ENCODE results near the gene EPGN.

Gene EPGN, protein sequence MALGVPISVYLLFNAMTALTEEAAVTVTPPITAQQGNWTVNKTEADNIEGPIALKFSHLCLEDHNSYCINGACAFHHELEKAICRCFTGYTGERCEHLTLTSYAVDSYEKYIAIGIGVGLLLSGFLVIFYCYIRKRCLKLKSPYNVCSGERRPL

DNA sequence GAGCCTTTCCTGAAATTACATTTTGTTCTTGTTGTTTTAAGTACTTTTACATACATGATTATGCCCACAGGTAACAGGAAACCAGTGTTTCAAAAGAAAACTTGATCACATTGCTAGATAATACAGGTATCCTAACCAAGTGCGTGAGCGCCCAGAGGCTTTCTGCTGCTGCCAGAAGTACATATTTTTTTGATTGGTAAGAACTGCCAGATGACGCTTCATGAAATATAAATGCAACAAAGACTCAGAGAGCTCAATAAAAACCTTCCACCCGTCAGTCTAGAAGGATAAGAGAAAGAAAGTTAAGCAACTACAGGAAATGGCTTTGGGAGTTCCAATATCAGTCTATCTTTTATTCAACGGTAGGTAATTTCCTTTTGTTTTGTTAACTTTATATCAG lies at the start of gene EPGN:
Gene EPGN, plus strand, starts transcription at position 256 of the 400 bp plus-strand sequence. Its CDS starts 64 bp downstream, at position 320.
- no peak for DNase-seq

DNA sequence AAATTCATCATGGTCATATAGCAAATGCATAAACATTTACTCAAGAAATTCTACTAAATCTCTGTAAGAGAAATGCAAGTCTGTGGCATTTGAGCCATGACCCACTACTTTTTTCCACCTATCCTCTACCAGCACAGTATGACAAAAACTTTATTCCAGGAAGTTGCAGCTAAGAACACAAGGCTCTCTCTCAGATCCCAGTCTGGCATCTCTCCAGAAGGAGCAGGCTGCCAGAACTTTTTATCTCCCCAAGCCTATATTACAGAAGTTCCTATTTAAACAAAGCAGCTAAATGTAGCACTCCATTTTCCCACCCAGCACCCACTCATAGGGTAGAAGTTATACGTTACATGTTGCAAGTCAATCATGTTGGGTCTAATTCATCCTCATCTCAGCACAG lies 49.3 kb upstream of the EPGN start:
- no peak for DNase-seq

DNA sequence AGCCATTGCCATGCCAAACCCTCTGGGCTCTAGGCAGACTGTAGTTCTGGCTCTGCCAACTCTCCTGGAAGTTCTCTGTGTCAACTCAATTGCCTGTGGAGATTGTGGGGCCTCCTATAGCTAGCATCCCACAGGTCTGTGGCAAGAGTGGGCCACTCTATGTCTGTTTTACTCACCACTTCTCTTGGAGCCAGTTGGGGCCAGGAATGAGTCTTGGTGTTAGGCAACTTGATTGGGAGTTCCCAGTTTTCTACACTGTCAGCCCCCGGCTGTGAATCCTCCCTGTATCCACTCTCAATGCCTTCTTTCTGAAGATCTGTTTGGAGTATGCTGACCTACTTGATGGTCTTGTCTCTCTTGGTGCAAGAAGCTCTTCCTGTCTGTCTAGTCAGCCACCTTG lies 48.2 kb upstream of the EPGN start:
- no peak for DNase-seq

DNA sequence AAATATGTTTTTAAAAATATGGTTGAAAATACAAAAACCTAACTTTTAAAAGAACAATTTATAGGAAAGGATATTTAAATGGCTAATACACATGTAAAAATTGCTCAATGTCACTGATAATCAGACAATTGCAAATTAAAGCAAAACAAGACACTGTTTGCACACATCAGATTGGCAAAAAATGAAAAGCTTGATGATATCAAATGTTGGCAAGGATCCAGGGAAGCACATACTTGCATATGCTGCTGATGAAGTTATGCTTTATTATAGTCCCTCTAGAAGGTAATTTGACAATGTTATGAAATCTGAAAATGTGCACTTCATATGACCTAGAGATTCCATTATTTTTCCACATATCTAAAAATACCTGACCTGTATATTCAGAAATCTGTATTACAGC lies 45.7 kb upstream of the EPGN start:
- no peak for DNase-seq

DNA sequence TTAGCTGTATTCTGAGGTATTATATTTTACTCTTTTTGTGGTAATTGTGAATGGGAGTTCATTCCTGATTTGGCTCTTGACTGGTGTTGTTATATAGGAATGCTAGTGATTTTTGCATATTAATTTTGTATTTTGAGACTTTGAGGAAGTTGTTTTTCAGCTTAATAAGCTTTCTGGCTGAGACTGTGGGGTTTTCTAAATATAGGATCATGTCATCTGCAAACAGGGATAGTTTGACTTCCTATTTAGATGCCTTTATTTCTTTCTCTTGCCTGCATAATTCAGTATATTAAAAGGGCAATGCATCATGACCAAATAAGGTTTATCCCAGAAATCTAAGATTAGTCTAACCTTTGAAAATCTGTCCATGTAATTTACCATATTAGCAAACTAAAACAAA lies 44.7 kb upstream of the EPGN start:
- DNase-seq = no peak

DNA sequence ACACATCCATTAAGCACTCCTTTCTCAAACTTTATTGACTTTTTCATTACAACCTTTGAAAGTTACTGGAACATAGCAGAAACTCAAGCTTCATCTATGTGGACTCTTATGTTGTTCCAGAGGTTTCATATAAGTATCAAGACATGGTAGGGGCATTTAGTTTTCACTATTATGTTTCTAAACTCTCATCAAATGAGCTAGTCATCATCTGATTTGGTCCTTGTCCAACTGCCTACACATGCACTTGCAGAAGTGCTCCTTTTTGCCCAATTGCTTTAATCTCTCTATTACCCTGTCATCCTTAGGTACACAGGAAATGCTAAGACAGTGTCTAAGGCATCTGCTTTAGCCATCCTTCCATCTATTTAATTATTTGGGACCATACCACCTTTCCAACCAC lies 42.2 kb upstream of the EPGN start:
- DNase-seq = no peak

DNA sequence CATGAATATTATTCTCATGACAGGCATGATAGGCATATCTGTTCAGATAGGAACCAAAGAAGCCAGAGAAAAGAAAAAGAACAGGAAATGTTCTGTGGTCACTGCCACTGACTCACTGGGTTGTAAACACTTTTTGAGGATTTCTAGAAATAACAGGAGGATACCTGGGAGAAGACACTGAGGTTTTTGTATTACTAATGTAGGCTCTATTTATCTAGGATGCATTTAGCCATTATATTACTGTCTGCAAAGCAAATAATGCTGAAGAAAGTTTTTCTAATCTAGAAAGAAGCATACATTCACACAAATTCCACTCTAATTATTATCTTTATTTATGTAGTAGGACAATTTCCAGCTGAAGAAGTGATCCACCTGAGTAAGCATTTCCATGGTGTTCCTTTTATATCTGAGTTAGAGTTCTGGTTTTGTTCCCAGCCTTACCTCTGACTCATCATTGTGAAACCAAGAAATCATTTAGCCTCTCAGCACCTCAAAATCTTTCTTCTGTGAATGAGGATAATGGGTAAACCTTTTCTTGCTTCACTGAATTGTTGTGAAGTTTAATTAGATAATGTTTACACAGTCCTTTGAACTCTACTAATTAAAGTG lies 40.2 kb upstream of the EPGN start:
- DNase-seq = no peak

DNA sequence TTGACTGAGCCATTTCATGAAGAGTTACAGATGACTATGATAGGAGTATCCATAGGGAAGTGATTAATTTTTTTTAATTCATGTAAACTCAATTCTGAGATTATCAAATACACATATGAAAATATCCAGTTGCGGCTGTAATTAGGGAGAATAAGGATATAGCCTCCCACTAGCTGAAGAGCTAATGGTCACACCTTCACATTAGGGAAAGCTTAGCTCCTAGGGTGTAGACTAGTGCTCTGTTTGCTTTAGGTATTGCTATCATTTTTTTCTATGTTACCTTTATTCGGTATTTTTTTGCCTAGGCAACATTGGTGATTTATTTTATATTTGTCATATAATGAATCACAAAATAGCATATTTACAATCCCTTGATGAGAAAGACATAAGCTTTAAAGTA lies 39.6 kb upstream of the EPGN start:
- no peak for DNase-seq

DNA sequence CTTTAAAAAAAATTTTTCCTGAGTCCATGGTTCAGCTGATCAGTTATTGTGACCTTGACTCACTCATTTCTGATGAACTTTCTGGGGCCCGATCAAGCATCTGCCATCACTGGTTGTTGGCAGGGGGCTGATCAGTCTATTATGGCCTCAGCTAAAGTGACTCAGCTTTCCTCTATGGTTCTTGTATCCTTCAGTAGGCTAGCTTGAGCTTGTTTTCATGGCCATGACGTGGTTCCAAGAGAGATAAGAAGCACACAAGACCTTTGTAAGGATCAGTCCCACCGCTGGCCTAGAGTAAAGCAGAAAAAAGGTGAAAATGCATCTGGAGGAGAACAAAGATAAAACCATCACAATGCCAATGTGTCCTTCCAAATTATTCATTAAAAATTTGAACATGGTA lies 29.8 kb upstream of the EPGN start:
- no peak for DNase-seq

DNA sequence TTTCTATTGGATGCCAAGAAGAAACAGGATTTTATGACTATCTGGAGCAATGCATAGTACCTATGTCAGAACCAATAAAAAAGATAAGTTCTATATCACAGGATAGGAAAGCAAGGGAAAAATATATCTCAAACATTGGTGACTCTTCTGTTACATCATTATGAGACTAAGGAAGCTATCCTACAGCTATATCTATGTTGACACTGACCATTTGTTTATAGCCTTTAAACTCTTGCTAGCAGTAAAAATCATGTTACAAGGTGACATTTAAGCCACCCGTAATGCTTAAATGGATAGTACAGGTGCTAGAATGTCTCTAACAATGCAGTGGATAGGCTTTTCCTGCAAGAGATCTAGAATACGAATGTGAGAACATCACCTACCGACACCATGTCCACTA lies 28.6 kb upstream of the EPGN start:
- no peak for DNase-seq

DNA sequence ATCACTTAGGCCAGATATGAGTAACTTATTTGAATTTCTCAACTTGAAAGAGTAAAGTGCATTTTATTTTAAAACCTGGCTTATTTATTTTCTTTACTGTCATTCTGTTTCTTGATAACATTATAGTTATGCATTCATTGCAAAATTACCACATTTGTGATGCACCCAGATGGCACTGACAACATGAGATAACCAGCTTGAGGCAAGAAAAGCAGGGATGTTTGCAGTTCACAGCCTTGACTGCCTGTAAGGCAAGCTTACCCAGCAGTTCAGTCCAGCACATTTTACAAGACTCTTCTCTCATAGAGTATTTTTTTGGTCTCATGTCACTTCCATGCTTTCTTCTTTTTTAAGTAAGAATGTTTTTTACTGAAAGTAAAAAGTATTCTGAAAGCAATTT lies 25.3 kb upstream of the EPGN start:
- no peak for DNase-seq

DNA sequence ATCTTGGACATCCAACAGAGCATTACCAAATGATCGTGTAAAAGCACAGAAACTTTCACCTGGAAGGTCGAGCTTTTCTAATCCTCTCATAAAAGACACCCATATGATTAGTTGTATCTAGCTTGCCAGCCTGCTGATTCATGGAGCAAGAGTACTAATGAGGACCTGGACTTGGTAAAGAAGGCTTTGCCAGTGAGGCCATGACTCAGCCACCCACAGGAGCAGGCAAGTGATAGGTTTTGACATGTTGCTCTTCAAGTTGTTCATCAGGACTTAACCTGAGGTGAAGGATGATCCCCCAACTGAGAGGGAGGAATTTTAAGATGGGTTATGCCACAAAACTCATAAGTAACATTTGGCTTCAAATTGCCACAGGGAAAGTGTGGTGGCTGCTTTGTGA lies 24.7 kb upstream of the EPGN start:
- DNase-seq = no peak

DNA sequence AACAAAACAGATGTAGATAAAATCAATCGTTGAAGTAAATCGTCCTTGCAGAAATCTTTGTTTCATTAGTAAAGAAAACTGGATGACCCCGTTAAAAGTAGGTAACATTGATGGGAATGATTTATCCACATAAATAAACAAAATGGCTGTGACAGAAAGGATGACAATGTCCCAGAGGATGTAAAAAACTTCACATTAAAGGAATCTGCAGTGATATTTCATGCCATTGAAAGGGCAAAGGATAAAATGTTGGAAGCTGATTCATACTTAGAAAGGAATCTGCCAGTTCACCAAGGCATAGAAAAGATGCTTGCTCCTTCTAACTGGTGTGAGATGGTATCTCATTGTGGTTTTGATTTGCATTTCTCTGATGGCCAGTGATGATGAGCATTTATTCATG lies 24.2 kb upstream of the EPGN start:
- DNase-seq = no peak

DNA sequence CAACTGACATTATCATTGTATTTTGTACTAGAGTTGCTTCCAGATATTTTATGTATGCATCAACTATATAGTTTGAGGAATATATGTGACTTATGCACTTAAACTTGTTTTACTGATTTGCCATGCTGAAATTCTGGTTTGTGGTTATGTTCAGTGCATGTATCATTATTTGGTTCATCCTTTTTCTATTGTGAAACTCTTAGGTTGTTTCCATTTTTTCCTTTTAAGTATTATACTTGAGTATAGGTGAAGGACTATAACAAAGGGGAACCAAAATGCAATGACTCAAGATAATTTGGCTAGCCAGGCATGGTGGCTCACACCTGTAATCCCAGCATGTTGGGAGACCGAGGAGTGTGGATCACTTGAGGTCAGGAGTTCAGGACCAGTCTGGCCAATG lies 21.1 kb upstream of the EPGN start:
- DNase-seq = no peak

DNA sequence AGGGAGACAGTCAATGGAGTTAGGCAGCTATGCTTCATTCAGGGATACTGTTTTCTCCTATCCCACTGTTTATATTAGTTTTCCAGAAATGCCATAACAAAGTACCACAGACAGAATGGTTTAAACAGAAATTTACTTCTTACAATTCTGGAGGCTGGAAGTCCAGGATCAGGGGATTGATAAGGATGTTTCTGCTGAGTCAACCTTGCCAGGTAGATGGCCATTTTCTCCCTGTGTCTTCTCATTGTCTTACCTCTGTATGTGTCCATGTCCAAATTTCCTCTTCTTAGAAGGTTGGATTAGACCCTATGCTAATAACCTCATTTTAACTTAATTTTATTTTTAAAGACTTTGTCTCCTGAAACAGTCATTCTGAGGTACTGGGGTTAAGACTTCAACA lies 20.5 kb upstream of the EPGN start:
- no peak for DNase-seq

DNA sequence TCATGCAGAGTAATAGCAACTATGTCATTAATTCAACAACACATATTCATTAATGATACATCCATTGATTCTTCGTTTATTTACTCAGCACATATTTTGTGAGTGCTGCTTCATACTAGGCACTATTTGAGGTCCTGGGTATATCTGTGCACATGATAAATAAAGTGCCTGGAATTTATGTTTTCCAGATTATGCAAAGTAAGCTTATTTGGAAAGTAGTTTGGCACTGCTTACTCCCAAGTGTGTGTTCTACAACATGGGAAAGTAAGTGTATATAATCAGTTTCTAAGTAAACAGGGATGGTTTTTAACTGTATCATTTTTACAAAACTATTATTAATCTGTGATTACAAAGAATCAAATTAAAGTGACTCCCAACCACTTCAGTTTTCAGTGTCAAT lies 16.8 kb upstream of the EPGN start:
- no peak for DNase-seq

DNA sequence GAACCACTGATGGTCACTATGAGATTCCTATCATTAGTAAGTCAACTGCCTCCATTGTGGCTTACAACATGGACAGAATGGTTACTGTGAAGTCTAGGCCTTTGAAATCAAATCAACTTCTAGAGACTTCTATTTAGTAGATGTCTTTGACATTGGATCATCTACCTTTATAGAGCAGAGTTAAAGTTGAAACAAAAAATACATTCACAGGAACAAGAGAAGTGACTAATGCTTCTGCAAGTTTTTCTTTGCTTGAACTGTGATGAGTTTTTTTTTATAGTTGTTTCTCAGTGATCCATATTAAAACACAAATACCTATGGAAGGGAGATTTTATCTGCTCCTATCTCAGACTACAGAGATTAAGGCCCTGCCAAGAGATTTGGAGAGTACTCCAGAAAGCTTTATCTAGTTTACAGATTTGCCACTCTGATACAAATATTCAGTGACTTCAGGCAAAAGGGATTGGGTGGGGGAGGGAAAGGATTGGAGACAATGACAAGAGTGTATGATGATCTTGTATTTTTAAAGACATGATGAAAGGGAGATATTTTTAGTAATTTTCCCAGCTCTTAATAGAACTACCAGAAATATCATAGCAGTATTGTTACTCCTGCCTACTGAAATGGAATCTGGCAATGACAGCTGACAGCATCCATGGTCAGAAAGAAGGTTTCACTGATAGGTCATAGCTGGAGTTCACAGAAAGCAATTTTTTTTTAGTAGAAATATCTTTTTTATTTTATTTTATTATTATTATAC lies 16.0 kb upstream of the EPGN start:
- DNase-seq = no peak

DNA sequence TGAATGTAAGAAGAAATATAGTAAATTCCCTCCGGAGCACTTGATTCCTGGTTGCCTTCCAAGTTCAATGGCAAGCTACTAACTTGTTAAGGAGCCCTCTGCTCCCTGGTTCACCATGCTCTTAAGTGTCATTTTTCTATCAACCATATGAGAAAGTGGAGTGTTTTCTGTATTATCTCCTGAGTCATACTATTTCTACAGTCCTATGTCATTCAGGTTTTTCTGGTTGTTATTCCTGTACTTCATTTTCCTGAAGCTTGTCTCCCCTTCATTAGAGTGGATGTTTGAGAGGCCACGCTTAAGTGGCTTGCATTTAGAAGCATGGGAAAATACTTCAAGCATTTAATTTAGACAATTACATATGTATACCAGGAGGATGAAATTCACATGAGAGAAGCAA lies 14.7 kb upstream of the EPGN start:
- DNase-seq = no peak

DNA sequence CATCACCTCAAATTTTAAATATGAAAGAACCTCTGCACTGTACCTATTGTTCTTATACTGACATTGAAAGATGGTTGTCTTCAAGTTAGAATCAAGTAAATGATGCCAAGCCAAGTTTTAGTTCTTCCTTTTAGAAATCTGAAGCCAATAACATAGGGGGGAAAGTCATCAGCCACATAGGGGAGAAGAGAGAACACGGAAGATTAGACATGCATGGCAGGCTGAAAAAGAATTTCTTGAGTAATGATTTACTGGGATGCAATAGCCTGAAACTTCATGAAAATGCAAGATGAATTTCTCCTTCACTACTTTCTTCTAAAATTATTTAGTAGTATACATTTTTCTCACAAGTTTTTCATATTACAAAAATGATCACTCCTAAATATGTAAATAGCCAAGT lies 13.6 kb upstream of the EPGN start:
- no peak for DNase-seq

DNA sequence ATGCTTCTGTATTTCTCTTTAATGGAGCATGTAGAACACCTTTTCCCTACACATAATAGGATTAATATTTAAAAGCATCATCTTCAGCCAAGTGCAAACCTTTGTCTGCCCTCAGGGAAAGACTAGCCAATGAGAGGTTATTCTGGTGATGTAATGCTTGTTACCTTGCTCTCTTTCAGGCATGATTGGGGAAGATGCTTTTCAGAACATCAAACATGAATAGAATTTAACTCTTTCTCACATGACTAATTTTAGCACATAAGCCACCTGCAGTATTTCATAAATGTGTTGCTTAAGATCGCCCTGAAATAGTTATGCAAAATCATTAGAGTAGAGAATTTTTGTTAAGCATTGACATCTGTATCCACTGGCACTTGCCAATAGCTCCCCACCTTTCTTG lies 10.7 kb upstream of the EPGN start:
- no peak for DNase-seq

DNA sequence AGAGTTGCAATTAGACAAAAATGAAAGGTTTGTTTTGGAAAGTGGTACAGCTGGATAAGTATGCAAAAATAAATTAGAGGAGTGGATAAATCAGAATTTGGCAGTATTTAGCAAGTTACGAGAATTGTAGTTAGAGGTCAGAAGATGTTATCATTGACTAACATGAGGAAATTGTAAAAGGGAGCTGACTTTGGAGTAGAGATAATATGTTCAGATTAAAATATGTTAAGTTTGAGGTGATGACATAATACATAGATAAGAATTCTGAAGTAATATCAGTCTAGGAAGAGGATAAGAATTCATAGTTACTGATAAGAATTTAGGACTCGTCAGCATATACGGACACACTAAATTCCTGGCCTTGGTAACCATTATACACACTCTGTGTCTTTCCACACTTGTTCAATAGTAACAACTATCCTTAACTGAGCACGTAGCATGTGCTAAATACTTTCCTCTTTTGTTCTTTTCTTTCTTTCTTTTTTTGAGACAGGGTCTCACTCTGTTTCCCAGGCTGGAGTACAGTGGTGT lies 4.1 kb upstream of the EPGN start:
- DNase-seq = no peak

DNA sequence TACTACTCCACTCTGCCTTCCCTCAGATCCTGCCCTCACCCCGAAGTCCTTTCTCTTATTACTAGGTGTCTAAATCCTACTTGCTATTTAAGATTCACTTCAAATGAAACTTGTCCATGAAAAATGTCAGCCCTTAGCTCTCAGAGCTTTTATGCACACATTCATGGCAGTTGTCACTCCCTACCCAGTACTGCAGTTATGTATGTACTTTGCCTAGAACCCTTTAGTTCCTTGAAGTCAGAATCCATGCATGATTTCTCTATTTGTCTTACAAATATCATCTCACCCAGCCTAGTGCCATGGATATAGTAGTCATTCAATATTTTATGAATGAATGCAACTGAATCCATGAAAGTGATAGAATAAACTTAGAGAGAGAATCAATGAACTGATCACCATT lies 3.3 kb upstream of the EPGN start:
- no peak for DNase-seq

DNA sequence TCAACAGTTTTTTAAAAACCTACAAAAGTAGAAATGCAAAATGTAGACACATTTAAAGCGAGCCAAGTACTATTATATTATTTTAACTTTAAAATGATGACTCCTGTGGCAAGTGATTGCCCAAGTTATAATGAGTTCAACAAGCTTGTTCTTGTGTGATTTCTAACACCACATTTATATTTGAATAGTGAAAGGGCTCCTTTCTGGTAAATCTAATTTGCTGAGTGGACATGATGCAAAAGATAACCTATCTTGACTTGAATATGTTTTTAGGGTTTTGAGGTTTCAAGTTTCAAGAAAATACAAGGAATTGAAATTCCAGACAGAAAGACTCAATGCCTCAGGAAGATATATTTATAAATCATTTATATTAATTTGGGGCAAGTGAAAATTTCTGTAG lies 1.1 kb upstream of the EPGN start:
- no peak for DNase-seq

DNA sequence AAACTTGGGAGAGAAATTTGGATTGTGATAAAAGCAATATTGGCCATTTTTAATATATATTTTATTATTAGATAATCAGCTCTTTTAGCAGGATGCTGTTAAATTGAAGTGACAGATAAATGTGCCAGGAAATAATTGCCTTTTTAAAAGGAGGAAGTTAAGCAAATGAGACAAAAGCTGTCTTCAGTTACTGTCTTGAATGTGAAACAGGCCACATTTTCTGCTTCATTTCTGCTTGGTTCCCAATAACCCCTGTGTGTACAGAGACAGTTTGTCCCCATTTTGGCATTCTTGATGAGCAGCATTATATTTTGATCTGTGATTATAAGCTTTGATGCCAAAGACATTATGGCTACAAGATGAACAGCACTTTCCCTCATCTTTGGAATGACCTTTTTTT lies 953 bp downstream of the EPGN start:
- DNase-seq = no peak
